K562 (cell line): Measurements from ENCODE around the gene WIPF3. TPM values are rescaled to one million over a fixed set of nuclear protein-coding genes. Genes with fewer than 3 reads are reported as not detected.

Experiments used
- ASH1L ChIP-seq: fragments of 450-650 bp; IDR thresholded peaks from 2 replicates; pipeline ENCODE4 v1.6.1; 2018; ENCODE audit warnings: borderline replicate concordance, mild to moderate bottlenecking, low read depth; ENCODE audit not compliant: partially characterized antibody
- CBX3 ChIP-seq, 2 experiments: IDR thresholded peaks; 1 replicate in 1 of 2; 2 replicates in 1 of 2; pipeline ENCODE4 v1.6.1; 2012; ENCODE audit warnings: inconsistent platforms in 2 of 2, low read length in 2 of 2, borderline replicate concordance in 1 of 2, control low read depth in 1 of 2
- CHCHD3 ChIP-seq: fragments of 250-450 bp; sonication (Bioruptor Pico); IDR thresholded peaks from 2 replicates; pipeline ENCODE4 v2.1.2; 2022; ENCODE audit warnings: mild to moderate bottlenecking
- ESRRB ChIP-seq: fragments of 250-450 bp; sonication (Bioruptor Pico); IDR thresholded peaks from 2 replicates; pipeline ENCODE4 v1.5.0; 2020; ENCODE audit warnings: mild to moderate bottlenecking, moderate library complexity, borderline replicate concordance
- FOXA1 ChIP-seq: fragments of 450-650 bp; IDR thresholded peaks from 2 replicates; pipeline ENCODE4 v1.6.1; 2016; ENCODE audit warnings: mild to moderate bottlenecking, borderline replicate concordance
- MXI1 ChIP-seq: IDR thresholded peaks from 2 replicates; pipeline ENCODE4 v1.6.1; 2011; ENCODE audit warnings: low read depth, mild to moderate bottlenecking, improper control_type of control experiment, low read length
- POLR3A ChIP-seq: IDR thresholded peaks from 2 replicates; pipeline ENCODE4 v1.6.1; 2011; ENCODE audit warnings: borderline replicate concordance, mild to moderate bottlenecking, moderate library complexity; ENCODE audit not compliant: insufficient read length, insufficient read depth; ENCODE audit errors: extremely low read depth
- POLR3G ChIP-seq: IDR thresholded peaks from 2 replicates; pipeline ENCODE4 v1.6.1; 2011; ENCODE audit not compliant: insufficient read length, insufficient replicate concordance; ENCODE audit errors: extremely low read depth
- PURB ChIP-seq: sonication (generic); formaldehyde crosslinking; IDR thresholded peaks from 2 replicates; pipeline ENCODE4 v1.9.0; 2021; ENCODE audit warnings: low read depth, mild to moderate bottlenecking, missing genetic modification reagents
- RB1 ChIP-seq: fragments of 450-650 bp; IDR thresholded peaks from 2 replicates; pipeline ENCODE4 v1.6.1; 2017; ENCODE audit warnings: low read depth, mild to moderate bottlenecking
- SMAD2 ChIP-seq: fragments of 150-350 bp; IDR thresholded peaks from 2 replicates; pipeline ENCODE4 v1.6.1; 2014; ENCODE audit warnings: low read depth, mild to moderate bottlenecking, low read length
- THRAP3 ChIP-seq: fragments of 450-650 bp; IDR thresholded peaks from 2 replicates; pipeline ENCODE4 v1.6.1; 2016; ENCODE audit warnings: mild to moderate bottlenecking, inconsistent platforms, borderline replicate concordance
- TRIM28 ChIP-seq: fragments of 450-650 bp; IDR thresholded peaks from 2 replicates; pipeline ENCODE4 v1.6.1; 2017
- ZNF133 ChIP-seq: fragments of 250-450 bp; sonication (Bioruptor Pico); IDR thresholded peaks from 2 replicates; pipeline ENCODE4 v1.4.0; 2020; ENCODE audit warnings: mild to moderate bottlenecking
- ZNF507 ChIP-seq: conservative IDR thresholded peaks from 2 replicates; pipeline ENCODE4 v1.6.1; 2017; ENCODE audit warnings: missing genetic modification characterization, missing compliant biosample characterization
- polyA plus RNA-seq, 8 experiments: library from polyadenylated mRNA; depleted of rRNA in 4 of 8; stranded (reverse) in 5 of 8; unstranded in 3 of 8; fragments of >200 nt; fragmentation: Nextera tagmentation in 2 of 8; fragmentation: Illumina TruSeq in 1 of 8; extraction: Ambion mirVana in 2 of 8; extraction: Trizol in 1 of 8; gene quantifications; 2 replicates each; pipeline versions ENCODE4 v1.2.1 to v1.2.3, GENCODE V29; 2011 to 2014; ENCODE audit warnings: inconsistent platforms in 1 of 8, missing spikeins in 1 of 8
- total RNA-seq, 7 experiments: library from RNA; depleted of rRNA in 6 of 7; stranded (reverse); fragments of >200 nt in 6 of 7; fragmentation: Illumina TruSeq in 2 of 7; extraction: Trizol in 2 of 7; gene quantifications; 2 replicates each; pipeline versions ENCODE4 v1.2.1 to v1.2.3, GENCODE V29; 2011 to 2021; ENCODE audit warnings: low replicate concordance in 1 of 7

Gene WIPF3
- total and polyA plus RNA-seq, 9 of the 15 experiments (the other 6 are each of a cell fraction or from before 2014, with no cell fraction given), result 0.18 to 3.2 (median 1.7) TPM

- TF ChIP-seq PURB (CRISPR knock-in tag) (no peak), CHCHD3 (CRISPR knock-in tag) (no peak), MXI1 (no peak), TRIM28 (0 out of 2 replicates have a peak, but pooled peaks have one; percentile 23), ESRRB (CRISPR knock-in tag) (no peak), ZNF133 (CRISPR knock-in tag) (no peak), RB1 (peak; percentile 55; the same call in 1 of the 2 replicates), POLR3A (no peak), THRAP3 (no peak), ASH1L (no peak), POLR3G (no peak), ZNF507 (tag) (no peak), SMAD2 (no peak), FOXA1 (no peak), CBX3 (IDR thresholded peaks at IDR 0.05; ENCODE audit: borderline replicate concordance in 1 of 2, low read length in 2 of 2) (no peak)
These were observed at the start of gene WIPF3 (continued) for GRCh38 chr7:29806208-29806994.
